ENCODE measurements around the gene TMTC4.

- no peak for TF ChIP-seq ARNTL (CRISPR knock-in tag; IDR thresholded peaks at IDR 0.05; ENCODE audit: borderline replicate concordance, low read depth)
- TF ChIP-seq, protein P1, sequence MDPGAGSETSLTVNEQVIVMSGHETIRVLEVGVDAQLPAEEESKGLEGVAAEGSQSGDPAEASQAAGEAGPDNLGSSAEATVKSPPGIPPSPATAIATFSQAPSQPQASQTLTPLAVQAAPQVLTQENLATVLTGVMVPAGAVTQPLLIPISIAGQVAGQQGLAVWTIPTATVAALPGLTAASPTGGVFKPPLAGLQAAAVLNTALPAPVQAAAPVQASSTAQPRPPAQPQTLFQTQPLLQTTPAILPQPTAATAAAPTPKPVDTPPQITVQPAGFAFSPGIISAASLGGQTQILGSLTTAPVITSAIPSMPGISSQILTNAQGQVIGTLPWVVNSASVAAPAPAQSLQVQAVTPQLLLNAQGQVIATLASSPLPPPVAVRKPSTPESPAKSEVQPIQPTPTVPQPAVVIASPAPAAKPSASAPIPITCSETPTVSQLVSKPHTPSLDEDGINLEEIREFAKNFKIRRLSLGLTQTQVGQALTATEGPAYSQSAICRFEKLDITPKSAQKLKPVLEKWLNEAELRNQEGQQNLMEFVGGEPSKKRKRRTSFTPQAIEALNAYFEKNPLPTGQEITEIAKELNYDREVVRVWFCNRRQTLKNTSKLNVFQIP (CRISPR knock-in tag; IDR thresholded peaks at IDR 0.05; ENCODE audit: borderline replicate concordance, low read depth), result no peak
- no peak for TF ChIP-seq ZFP3 (CRISPR knock-in tag; IDR thresholded peaks at IDR 0.05)
- TF ChIP-seq OSR1 (CRISPR knock-in tag; IDR thresholded peaks at IDR 0.05), result no peak
- no peak for TF ChIP-seq GLIS3 (CRISPR knock-in tag; IDR thresholded peaks at IDR 0.05)
- TF ChIP-seq PATZ1 (CRISPR knock-in tag; IDR thresholded peaks at IDR 0.05; ENCODE audit: borderline replicate concordance), result no peak
- TF ChIP-seq RARB (CRISPR knock-in tag; IDR thresholded peaks at IDR 0.05), result no peak
- no peak for TF ChIP-seq TSHZ2 (CRISPR knock-in tag; IDR thresholded peaks at IDR 0.05)
- no peak for TF ChIP-seq ZNF8 (CRISPR knock-in tag; IDR thresholded peaks at IDR 0.05)
- no peak for TF ChIP-seq CREB5 (CRISPR knock-in tag; IDR thresholded peaks at IDR 0.05; ENCODE audit: low read depth)
- no peak for TF ChIP-seq TCF4 (CRISPR knock-in tag; IDR thresholded peaks at IDR 0.05; ENCODE audit: borderline replicate concordance)
- TF ChIP-seq SNAI2 (CRISPR knock-in tag; IDR thresholded peaks at IDR 0.05), result no peak
Measured at GRCh38 chr13:100625447-100625846, 49.1 kb downstream of the TMTC4 start.
